Subcutaneous adipose tissue (tissue), 4 donors: ENCODE results near the gene ACSM3. TPM values are rescaled to one million over a fixed set of nuclear protein-coding genes. Genes with fewer than 3 reads are reported as not detected.

Experiments used
- total RNA-seq, 4 donors: library from RNA; depleted of rRNA; stranded (reverse); fragments of >200 nt; gene quantifications; one replicate each; pipeline ENCODE4 v1.1.0, GENCODE V29; 2016
- TF ChIP-seq, protein P1 (sequence below): fragments of 450-650 bp; IDR thresholded peaks from one replicate; pipeline ENCODE4 v1.5.1; 2016; ENCODE audit warnings: low read depth, mild to moderate bottlenecking, control low read depth, antibody characterized with exemption, moderate library complexity

Gene ACSM3
- total RNA-seq, 4 donors from 2014 or later: 0.66 to 4.4 (median 1.6) TPM

DNA sequence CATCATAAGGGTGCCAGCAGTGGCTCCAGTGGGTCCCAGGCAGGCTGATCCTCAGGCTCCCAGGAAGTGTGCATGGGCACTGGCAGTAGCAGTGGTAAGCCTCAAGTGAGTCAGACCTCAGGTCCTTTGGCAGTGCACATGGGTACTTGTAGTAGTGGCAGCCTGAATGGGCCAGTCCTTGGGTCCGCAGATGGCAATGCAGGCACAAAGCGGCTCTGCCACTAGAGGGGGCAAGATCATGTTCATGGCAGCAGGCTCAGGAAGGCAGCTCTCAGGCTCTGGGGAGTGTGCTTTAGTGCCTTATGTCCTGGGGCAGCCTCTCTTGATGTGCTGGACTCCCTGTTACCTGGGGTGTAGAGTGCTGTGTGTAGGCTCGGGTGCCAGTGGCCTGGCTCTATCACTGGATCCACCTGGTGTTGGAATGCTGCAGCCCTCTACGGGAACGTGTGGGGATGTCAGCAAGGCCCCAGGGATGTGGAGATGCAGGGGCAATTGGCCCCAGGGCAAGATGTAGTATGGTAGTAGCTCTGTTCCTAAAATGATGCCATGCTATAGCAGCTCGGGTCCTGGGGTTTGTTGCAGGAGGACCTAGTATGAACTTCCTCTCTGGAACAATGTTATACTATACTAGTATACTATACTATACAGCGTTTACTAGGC lies 11.0 kb downstream of the ACSM3 start:
- TF ChIP-seq, protein P1, sequence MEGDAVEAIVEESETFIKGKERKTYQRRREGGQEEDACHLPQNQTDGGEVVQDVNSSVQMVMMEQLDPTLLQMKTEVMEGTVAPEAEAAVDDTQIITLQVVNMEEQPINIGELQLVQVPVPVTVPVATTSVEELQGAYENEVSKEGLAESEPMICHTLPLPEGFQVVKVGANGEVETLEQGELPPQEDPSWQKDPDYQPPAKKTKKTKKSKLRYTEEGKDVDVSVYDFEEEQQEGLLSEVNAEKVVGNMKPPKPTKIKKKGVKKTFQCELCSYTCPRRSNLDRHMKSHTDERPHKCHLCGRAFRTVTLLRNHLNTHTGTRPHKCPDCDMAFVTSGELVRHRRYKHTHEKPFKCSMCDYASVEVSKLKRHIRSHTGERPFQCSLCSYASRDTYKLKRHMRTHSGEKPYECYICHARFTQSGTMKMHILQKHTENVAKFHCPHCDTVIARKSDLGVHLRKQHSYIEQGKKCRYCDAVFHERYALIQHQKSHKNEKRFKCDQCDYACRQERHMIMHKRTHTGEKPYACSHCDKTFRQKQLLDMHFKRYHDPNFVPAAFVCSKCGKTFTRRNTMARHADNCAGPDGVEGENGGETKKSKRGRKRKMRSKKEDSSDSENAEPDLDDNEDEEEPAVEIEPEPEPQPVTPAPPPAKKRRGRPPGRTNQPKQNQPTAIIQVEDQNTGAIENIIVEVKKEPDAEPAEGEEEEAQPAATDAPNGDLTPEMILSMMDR: no peak

DNA sequence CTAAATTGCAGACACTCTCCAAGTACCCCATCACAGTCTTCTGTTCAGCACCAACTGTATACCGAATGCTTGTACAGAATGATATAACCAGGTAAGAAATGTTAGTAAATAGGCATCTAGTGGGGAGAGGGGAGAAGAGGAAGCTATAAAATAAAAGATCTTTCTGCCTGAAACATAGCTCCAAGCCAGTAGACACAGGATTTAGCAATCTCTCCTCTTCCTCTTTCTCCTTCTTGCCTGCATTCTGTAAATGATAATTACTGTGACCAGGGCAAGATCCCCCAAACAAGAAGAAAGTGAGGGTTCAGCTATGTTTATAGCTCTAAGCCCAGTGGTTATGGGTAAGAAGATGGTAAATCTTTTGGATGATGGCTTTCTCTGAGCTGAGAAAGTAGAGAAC lies 17.9 kb downstream of the ACSM3 start:
- TF ChIP-seq, protein P1: no peak

DNA sequence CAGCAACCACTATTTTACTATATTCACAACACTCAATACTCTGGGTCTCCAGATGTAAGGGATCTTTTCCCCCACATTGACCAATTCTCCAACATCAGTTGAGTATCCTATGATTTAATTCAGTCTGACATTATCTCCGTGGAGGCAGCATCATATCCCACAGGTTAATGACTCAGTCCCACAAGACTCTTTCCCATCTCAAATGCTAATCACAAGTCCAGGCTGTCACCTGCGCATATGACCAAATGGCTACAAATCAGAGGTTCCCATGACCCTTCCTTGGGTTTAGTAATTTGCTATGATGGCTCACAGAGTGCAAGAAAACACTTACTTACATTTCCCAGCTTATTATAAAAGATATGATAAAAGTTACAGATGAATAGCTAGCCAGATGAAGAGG lies 18.7 kb downstream of the ACSM3 start:
- TF ChIP-seq, protein P1: no peak

DNA sequence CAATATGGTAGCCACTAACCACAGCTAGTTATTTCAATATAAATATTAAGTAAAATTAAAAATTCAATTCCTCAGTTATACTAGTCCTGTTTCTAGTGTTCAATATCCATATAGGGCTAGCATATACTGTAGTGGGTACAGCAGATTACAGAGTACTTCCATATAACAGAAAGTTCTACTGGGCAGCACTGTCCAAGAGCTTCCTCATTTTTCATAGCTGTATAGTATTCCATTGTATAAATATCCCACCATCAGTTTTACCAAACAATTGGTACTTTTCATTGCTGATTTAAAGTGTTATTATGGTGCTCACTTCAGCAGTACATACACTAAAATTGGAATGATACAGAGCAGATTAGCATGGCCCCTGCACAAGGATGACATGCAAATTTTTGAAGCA lies 20.4 kb downstream of the ACSM3 start:
- TF ChIP-seq, protein P1: no peak

DNA sequence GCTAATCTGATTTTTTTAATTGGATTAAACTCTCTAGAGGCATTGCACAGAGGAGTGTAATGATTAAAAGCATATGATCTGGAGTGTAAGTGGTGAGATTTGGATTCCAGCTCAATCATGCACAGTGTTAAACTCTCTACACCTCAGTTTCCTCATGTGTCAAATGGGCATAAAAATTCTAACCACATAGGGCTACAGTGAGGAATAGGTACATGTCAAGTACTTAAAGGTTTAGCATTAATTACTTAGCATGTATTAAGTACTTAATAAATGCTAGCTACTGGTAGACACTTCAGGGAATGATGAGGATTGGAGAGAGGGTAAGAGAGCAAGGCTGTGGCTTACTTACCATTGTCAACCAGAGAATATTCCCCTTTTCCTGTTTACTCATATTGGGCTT lies 25.3 kb downstream of the ACSM3 start:
- TF ChIP-seq, protein P1: no peak

DNA sequence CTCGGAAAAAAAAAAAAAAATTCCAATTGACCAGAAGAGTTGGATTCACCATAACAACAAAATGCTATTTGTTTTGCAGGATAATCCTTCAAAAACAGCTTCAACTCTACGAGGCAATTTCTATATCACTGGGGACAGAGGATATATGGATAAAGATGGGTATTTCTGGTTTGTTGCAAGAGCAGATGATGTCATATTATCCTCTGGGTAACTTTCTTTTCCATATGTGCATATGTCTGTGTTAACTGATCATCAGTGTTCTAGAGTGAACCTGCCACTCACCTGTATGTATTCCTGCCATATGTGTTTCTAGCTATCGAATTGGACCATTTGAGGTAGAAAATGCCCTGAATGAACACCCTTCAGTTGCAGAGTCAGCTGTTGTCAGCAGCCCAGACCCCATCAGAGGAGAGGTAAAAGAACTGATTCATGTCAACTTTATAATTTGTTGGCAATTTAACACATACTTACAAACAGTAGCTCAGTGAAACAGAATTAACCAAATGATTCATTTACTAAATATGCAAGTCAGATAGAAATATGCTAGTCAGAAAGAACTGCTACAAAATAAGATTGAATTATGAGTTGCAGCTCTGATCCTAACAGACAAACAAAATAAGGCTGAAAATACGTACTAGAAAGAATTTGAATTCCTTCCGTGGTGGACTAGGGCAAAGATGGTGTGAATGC lies 28.3 kb downstream of the ACSM3 start:
- TF ChIP-seq, protein P1: no peak

DNA sequence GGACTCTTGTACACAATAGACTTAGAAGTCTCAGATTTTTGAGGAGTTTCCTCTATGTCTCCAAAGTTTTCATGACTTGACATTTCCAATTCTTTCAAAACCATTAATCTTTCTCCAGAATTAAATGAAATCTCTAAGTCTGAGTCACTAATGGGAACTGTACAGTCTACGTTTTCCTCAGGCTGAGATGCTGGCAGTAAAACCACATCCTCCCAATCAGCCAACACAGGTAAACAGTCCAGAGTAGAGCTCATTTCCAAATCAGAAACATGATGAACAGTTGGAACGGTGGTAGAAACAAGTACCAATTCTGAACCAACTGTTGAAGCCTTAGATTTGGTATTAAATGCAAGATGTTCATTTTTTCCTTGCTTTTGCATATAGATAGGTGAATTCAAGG lies 34.5 kb downstream of the ACSM3 start:
- TF ChIP-seq, protein P1: no peak
